Right atrium auricular region (tissue), 2 donors: ENCODE measurements around the gene CAPN13. TPM values are rescaled to one million over a fixed set of nuclear protein-coding genes. Genes with fewer than 3 reads are reported as not detected.

ENCODE experiments used
- DNase-seq: peaks from one replicate; pipeline ENCODE4 v3.0.0-alpha.2; 2019; ENCODE audit warnings: low spot score
- H3K27ac ChIP-seq, 2 donors: fragments of 200-600 bp; sonication (generic); 1 replicate in 1 of 2; 2 replicates in 1 of 2; pipeline ENCODE4 v1.5.1; 2016 to 2019
- H3K27me3 ChIP-seq, 2 donors: fragments of 200-600 bp; sonication (generic); one replicate each; pipeline versions ENCODE4 v1.5.1 to v1.6.0; 2017 to 2019
- H3K36me3 ChIP-seq: fragments of 200-600 bp; sonication (generic); one replicate; pipeline ENCODE4 v1.5.1; 2016
- H3K4me1 ChIP-seq, 2 donors: fragments of 200-600 bp; sonication (generic); one replicate each; pipeline versions ENCODE4 v1.5.1 to v1.6.0; 2017 to 2019
- H3K4me3 ChIP-seq, 2 donors: fragments of 200-600 bp; sonication (generic); 1 replicate in 1 of 2; 2 replicates in 1 of 2; pipeline ENCODE4 v1.5.1; 2017 to 2019; ENCODE audit warnings: mild to moderate bottlenecking in 1 of 2, moderate library complexity in 1 of 2
- H3K9me3 ChIP-seq, 2 donors: fragments of 200-600 bp; sonication (generic); one replicate each; pipeline ENCODE4 v1.5.1; 2019
- CTCF ChIP-seq, 2 donors: fragments of 200-600 bp; sonication (generic); IDR thresholded peaks; one replicate each; pipeline ENCODE4 v1.5.1; 2019; ENCODE audit warnings: antibody characterized with exemption in 2 of 2
- total RNA-seq, 2 donors: library from RNA; depleted of rRNA; stranded (reverse); fragments of >200 nt; gene quantifications; one replicate each; pipeline ENCODE4 v1.1.0, GENCODE V29; 2016

CAPN13 gene
- total RNA-seq, 2 donors from 2014 or later = not detected

- H3K4me1 ChIP-seq = peaks cover 0 to 6% of the 10 kb centered on the region in 2 donors
- no peak overlapping the region for H3K4me3 ChIP-seq
- H3K27me3 ChIP-seq = no peaks in the 10 kb centered on the region
- no peaks in the 10 kb centered on the region for H3K36me3 ChIP-seq
- TF ChIP-seq CTCF (IDR thresholded peaks at IDR 0.05) = peak; percentile 97 to 98
- no peak overlapping the region for H3K27ac ChIP-seq
- no peaks in the 10 kb centered on the region for H3K9me3 ChIP-seq
- peak; percentile 73 for DNase-seq
Observed at GRCh38 chr2:30711646-30712085, 95.6 kb downstream of the CAPN13 start.

GRCh38 chr2:30710461-30710860, 96.8 kb downstream of the CAPN13 start:
- DNase-seq = no peak
- Histone ChIP-seq H3K27me3 (no peaks in the 10 kb centered on the region), H3K36me3 (no peaks in the 10 kb centered on the region), H3K27ac (no peak overlapping the region), H3K4me3 (no peak overlapping the region), H3K4me1 (peaks cover 0 to 15% of the 10 kb centered on the region in 2 donors), H3K9me3 (no peaks in the 10 kb centered on the region)
- TF ChIP-seq CTCF (IDR thresholded peaks at IDR 0.05) = no peak

GRCh38 chr2:30710016-30710415, 97.2 kb downstream of the CAPN13 start:
- DNase-seq = peak; percentile 40
- Histone ChIP-seq H3K27me3 (no peaks in the 10 kb centered on the region), H3K4me3 (no peak overlapping the region), H3K27ac (no peak overlapping the region), H3K9me3 (no peaks in the 10 kb centered on the region), H3K4me1 (peaks cover 0 to 19% of the 10 kb centered on the region in 2 donors), H3K36me3 (no peaks in the 10 kb centered on the region)
- TF ChIP-seq CTCF (IDR thresholded peaks at IDR 0.05) = no peak

- Histone ChIP-seq H3K4me3 (no peak overlapping the region), H3K36me3 (no peaks in the 10 kb centered on the region), H3K27ac (no peak overlapping the region), H3K4me1 (peaks cover 0 to 22% of the 10 kb centered on the region in 2 donors), H3K27me3 (no peaks in the 10 kb centered on the region), H3K9me3 (no peaks in the 10 kb centered on the region)
- TF ChIP-seq CTCF (IDR thresholded peaks at IDR 0.05) = no peak
- DNase-seq = peak; percentile 46
Observed at GRCh38 chr2:30709516-30709915, 97.7 kb downstream of the CAPN13 start.

- no peaks in the 10 kb centered on the region for H3K9me3 ChIP-seq
- H3K27ac ChIP-seq = no peak overlapping the region
- peaks cover 0 to 22% of the 10 kb centered on the region in 2 donors for H3K4me1 ChIP-seq
- H3K4me3 ChIP-seq = no peak overlapping the region
- H3K27me3 ChIP-seq = no peaks in the 10 kb centered on the region
- DNase-seq = peak; percentile 46
- TF ChIP-seq CTCF (IDR thresholded peaks at IDR 0.05) = peak; percentile 24 to 55
- H3K36me3 ChIP-seq = no peaks in the 10 kb centered on the region
Observed at GRCh38 chr2:30708491-30709290, 98.6 kb downstream of the CAPN13 start.
